Cardiac muscle cell (in vitro differentiated cells and primary cell): Measurements from ENCODE around the gene SBF2. TPM values are rescaled to one million over a fixed set of nuclear protein-coding genes. Genes with fewer than 3 reads are reported as not detected.

Experiments used
- DNase-seq, 2 donors: peaks; one replicate each; pipeline versions ENCODE4 v3.0.0 to v3.0.0-alpha.2; 2010 to 2017; ENCODE audit warnings: low read depth in 1 of 2, low spot score in 1 of 2
- H3K27ac ChIP-seq: fragments of 200-600 bp; sonication (generic); 2 replicates; pipeline ENCODE4 v1.5.1; 2016
- H3K27me3 ChIP-seq: fragments of 200-600 bp; sonication (generic); 2 replicates; pipeline ENCODE4 v1.6.0; 2016; ENCODE audit warnings: control low read depth
- H3K36me3 ChIP-seq: fragments of 200-600 bp; sonication (generic); 2 replicates; pipeline ENCODE4 v1.5.1; 2016; ENCODE audit warnings: control low read depth
- H3K4me1 ChIP-seq: fragments of 200-600 bp; sonication (generic); 2 replicates; pipeline ENCODE4 v1.8.1; 2017; ENCODE audit warnings: low read depth, mild to moderate bottlenecking, mixed run types
- H3K4me3 ChIP-seq: fragments of 200-600 bp; sonication (generic); 2 replicates; pipeline ENCODE4 v1.5.1; 2016; ENCODE audit warnings: mild to moderate bottlenecking
- H3K9me3 ChIP-seq: fragments of 200-600 bp; sonication (generic); 2 replicates; pipeline ENCODE4 v1.5.1; 2017; ENCODE audit warnings: low read depth, mild to moderate bottlenecking, control low read depth
- CTCF ChIP-seq: IDR thresholded peaks from 2 replicates; pipeline ENCODE4 v1.5.1; 2012; ENCODE audit warnings: low read depth, mild to moderate bottlenecking, low read length
- polyA plus RNA-seq: library from polyadenylated mRNA; unstranded; fragments of >200 nt; fragmentation: Nextera tagmentation; extraction: Ambion mirVana; gene quantifications from 2 replicates; pipeline ENCODE4 v1.2.1, GENCODE V29; 2016
- total RNA-seq: library from RNA; depleted of rRNA; stranded (reverse); fragments of >200 nt; gene quantifications from 2 replicates; pipeline ENCODE4 v1.2.3, GENCODE V29; 2016

The SBF2 gene
- total and polyA plus RNA-seq, 2 experiments from 2014 or later, result 13.3 to 32.3 TPM

GRCh38 chr11:10324474-10324873 is 30.5 kb upstream of the SBF2 start:
- Histone ChIP-seq H3K9me3 (no peaks in the 10 kb centered on the region), H3K36me3 (no peaks in the 10 kb centered on the region), H3K4me1 (peaks cover 7% of the 10 kb centered on the region), H3K27me3 (no peaks in the 10 kb centered on the region), H3K4me3 (no peak overlapping the region), H3K27ac (no peak overlapping the region)
- DNase-seq, result peak in 1 of 2 donors; percentile 27
- TF ChIP-seq CTCF, result no peak

- no peaks in the 10 kb centered on the region for H3K9me3 ChIP-seq
- H3K27ac ChIP-seq, result no peak overlapping the region
- no peaks in the 10 kb centered on the region for H3K36me3 ChIP-seq
- TF ChIP-seq CTCF, result no peak
- H3K27me3 ChIP-seq, result no peaks in the 10 kb centered on the region
- H3K4me1 ChIP-seq, result peaks cover 7% of the 10 kb centered on the region
- DNase-seq, result peak in 1 of 2 donors; percentile 46
- H3K4me3 ChIP-seq, result no peak overlapping the region
Measured at GRCh38 chr11:10323793-10324170, 29.8 kb upstream of the SBF2 start.

GRCh38 chr11:10322830-10323792 is 29.1 kb upstream of the SBF2 start:
- Histone ChIP-seq H3K27ac (no peak overlapping the region), H3K9me3 (no peaks in the 10 kb centered on the region), H3K36me3 (no peaks in the 10 kb centered on the region), H3K4me1 (peaks cover 5% of the 10 kb centered on the region), H3K27me3 (no peaks in the 10 kb centered on the region), H3K4me3 (no peak overlapping the region)
- peak; percentile 46 for TF ChIP-seq CTCF
- DNase-seq, result peak; percentile 64 to 90

GRCh38 chr11:10322401-10322800 is 28.4 kb upstream of the SBF2 start:
- DNase-seq, result peak in 1 of 2 donors; percentile 33
- Histone ChIP-seq H3K36me3 (no peaks in the 10 kb centered on the region), H3K27ac (no peak overlapping the region), H3K4me1 (peaks cover 5% of the 10 kb centered on the region), H3K9me3 (no peaks in the 10 kb centered on the region), H3K4me3 (no peak overlapping the region), H3K27me3 (no peaks in the 10 kb centered on the region)
- no peak for TF ChIP-seq CTCF

- Histone ChIP-seq H3K27me3 (no peaks in the 10 kb centered on the region), H3K4me1 (peaks cover 3% of the 10 kb centered on the region), H3K9me3 (no peaks in the 10 kb centered on the region), H3K36me3 (no peaks in the 10 kb centered on the region), H3K4me3 (no peak overlapping the region), H3K27ac (no peak overlapping the region)
- no peak for DNase-seq
- no peak for TF ChIP-seq CTCF
Measured at GRCh38 chr11:10320736-10321465, 26.9 kb upstream of the SBF2 start.
